Measurements from ENCODE around the gene CREB3L2. TPM values are rescaled to one million over a fixed set of nuclear protein-coding genes. Genes with fewer than 3 reads are reported as not detected.

The CREB3L2 gene
- total RNA-seq, 1 donor: 28.6 TPM

DNA sequence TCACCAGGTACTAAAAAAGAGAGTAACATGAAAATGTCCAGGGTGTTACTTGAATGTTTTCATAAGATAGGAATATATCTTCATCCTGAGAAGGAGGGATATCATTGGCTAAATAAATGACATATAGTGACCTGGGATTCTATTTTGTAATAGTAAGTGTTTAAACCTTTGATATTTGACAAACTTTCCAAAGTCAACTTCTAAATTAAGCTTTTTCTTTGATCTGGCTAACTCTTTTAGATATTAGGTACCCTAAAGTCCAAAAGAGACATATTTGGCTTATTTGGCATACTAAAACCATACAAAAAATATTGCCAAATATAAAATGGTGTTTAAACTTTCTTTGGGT is 22.4 kb upstream of the CREB3L2 start:
- Histone ChIP-seq H3K4me1 (ENCODE audit: insufficient read depth, low read length) (no peaks in the 10 kb centered on the region), H3K9me3 (ENCODE audit: low read depth, low read length) (no peaks in the 10 kb centered on the region), H3K79me2 (ENCODE audit: insufficient read depth, low read length) (no peaks in the 10 kb centered on the region), H3K36me3 (ENCODE audit: insufficient read depth, low read length) (no peaks in the 10 kb centered on the region), H3K27ac (ENCODE audit: low read depth, low read length) (no peak overlapping the region), H3K27me3 (ENCODE audit: insufficient read depth, low read length) (peaks cover 8% of the 10 kb centered on the region), H4K20me1 (ENCODE audit: insufficient read depth, low read length) (no peaks in the 10 kb centered on the region), H3K4me2 (ENCODE audit: insufficient read depth, low read length) (no peak overlapping the region), H3K4me3 (ENCODE audit: insufficient read depth, low read length) (no peak overlapping the region), H2AFZ (ENCODE audit: low read length) (no peak overlapping the region)
- TF ChIP-seq, protein P1, sequence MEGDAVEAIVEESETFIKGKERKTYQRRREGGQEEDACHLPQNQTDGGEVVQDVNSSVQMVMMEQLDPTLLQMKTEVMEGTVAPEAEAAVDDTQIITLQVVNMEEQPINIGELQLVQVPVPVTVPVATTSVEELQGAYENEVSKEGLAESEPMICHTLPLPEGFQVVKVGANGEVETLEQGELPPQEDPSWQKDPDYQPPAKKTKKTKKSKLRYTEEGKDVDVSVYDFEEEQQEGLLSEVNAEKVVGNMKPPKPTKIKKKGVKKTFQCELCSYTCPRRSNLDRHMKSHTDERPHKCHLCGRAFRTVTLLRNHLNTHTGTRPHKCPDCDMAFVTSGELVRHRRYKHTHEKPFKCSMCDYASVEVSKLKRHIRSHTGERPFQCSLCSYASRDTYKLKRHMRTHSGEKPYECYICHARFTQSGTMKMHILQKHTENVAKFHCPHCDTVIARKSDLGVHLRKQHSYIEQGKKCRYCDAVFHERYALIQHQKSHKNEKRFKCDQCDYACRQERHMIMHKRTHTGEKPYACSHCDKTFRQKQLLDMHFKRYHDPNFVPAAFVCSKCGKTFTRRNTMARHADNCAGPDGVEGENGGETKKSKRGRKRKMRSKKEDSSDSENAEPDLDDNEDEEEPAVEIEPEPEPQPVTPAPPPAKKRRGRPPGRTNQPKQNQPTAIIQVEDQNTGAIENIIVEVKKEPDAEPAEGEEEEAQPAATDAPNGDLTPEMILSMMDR (IDR thresholded peaks at IDR 0.05; ENCODE audit: extremely low read depth, low read depth, low read length): no peak
- DNase-seq (ENCODE audit: insufficient read length, low spot score, missing footprints): no peak

DNA sequence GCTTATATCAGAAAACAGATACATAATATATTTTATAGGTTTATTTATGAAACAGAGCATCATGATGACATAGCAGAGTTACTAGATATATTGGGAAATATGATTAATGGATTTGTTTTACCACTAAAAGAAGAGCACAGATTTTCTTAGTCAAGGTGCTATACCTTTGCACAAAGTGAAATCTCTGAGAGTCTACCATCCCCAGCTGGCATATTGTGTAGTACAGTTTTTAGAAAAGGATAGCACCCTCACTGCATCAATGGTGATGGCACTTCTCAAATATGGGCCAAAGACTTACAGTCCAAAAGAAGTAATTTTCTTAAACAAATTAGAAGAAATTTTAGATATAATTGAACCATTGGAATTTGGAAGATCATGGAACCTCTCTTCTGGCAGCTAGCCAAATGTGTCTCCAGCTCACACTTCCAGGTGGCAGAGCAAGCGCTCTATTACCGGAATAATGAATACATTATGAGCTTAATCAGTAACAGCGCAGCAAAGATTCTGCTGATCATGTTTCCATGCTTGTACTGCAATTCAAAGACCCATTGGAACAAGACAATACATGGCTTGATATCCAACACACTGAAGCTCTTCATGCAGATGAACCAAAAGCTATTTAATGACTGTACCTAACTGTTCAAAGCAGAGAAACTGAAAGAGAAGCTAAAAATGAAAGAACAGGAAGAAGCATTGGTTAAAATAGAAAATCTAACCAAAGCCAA is 21.9 kb upstream of the CREB3L2 start:
- Histone ChIP-seq H3K4me1 (ENCODE audit: insufficient read depth, low read length) (no peaks in the 10 kb centered on the region), H3K4me3 (ENCODE audit: insufficient read depth, low read length) (no peak overlapping the region), H3K4me2 (ENCODE audit: insufficient read depth, low read length) (no peak overlapping the region), H2AFZ (ENCODE audit: low read length) (no peak overlapping the region), H3K9me3 (ENCODE audit: low read depth, low read length) (no peaks in the 10 kb centered on the region), H3K27me3 (ENCODE audit: insufficient read depth, low read length) (peaks cover 8% of the 10 kb centered on the region), H3K79me2 (ENCODE audit: insufficient read depth, low read length) (no peaks in the 10 kb centered on the region), H4K20me1 (ENCODE audit: insufficient read depth, low read length) (no peaks in the 10 kb centered on the region), H3K36me3 (ENCODE audit: insufficient read depth, low read length) (no peaks in the 10 kb centered on the region), H3K27ac (ENCODE audit: low read depth, low read length) (no peak overlapping the region)
- DNase-seq (ENCODE audit: insufficient read length, low spot score, missing footprints): no peak
- TF ChIP-seq, protein P1 (IDR thresholded peaks at IDR 0.05; ENCODE audit: extremely low read depth, low read depth, low read length): no peak

DNA sequence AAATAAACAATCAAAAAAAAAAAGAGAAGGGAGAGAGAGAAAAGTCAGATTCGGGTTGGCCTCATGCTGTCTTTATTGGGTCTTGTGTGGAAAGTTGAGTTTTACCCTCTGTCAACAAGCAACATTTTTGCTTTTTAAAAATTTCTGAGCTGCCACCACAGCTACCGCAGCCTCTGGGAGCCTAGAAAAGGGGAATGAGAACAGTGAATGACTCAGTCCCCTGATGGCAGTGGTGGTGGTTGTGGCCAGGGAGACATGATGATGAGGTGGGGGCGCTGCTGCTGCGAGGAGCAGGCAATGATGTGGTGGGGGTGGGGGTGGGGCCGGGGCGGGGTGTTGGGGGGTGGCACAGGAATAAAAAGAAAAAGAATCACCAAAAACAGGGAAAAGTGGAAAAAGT is 20.0 kb upstream of the CREB3L2 start:
- Histone ChIP-seq H3K27me3 (ENCODE audit: insufficient read depth, low read length) (no peaks in the 10 kb centered on the region), H3K4me3 (ENCODE audit: insufficient read depth, low read length) (no peak overlapping the region), H4K20me1 (ENCODE audit: insufficient read depth, low read length) (no peaks in the 10 kb centered on the region), H3K4me1 (ENCODE audit: insufficient read depth, low read length) (no peaks in the 10 kb centered on the region), H3K36me3 (ENCODE audit: insufficient read depth, low read length) (no peaks in the 10 kb centered on the region), H2AFZ (ENCODE audit: low read length) (no peak overlapping the region), H3K79me2 (ENCODE audit: insufficient read depth, low read length) (no peaks in the 10 kb centered on the region), H3K9me3 (ENCODE audit: low read depth, low read length) (no peaks in the 10 kb centered on the region), H3K4me2 (ENCODE audit: insufficient read depth, low read length) (no peak overlapping the region), H3K27ac (ENCODE audit: low read depth, low read length) (no peak overlapping the region)
- TF ChIP-seq, protein P1 (IDR thresholded peaks at IDR 0.05; ENCODE audit: extremely low read depth, low read depth, low read length): no peak
- no peak for DNase-seq (ENCODE audit: insufficient read length, low spot score, missing footprints)

DNA sequence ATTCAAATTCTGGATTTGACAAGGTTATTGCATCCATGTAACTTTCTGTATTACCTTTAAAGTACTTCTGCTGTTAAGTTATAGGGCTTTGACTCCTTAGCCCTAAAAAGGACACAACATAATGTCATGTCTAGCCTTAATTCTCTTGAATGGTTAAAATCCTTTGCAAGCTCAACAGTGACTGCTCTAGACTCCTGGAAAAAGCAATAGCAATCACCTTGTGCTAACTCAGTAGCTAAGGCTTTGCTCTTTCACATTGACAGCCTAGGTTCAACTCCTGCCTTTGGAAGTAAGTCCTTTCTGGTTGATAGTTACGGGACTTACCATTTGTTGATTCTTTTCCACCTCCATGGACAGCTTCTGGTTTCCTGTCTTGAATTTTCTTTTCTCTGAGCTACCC is 16.1 kb upstream of the CREB3L2 start:
- Histone ChIP-seq H3K4me3 (ENCODE audit: insufficient read depth, low read length) (no peak overlapping the region), H3K4me1 (ENCODE audit: insufficient read depth, low read length) (no peaks in the 10 kb centered on the region), H3K9me3 (ENCODE audit: low read depth, low read length) (no peaks in the 10 kb centered on the region), H2AFZ (ENCODE audit: low read length) (no peak overlapping the region), H4K20me1 (ENCODE audit: insufficient read depth, low read length) (no peaks in the 10 kb centered on the region), H3K4me2 (ENCODE audit: insufficient read depth, low read length) (no peak overlapping the region), H3K27me3 (ENCODE audit: insufficient read depth, low read length) (no peaks in the 10 kb centered on the region), H3K79me2 (ENCODE audit: insufficient read depth, low read length) (no peaks in the 10 kb centered on the region), H3K36me3 (ENCODE audit: insufficient read depth, low read length) (no peaks in the 10 kb centered on the region), H3K27ac (ENCODE audit: low read depth, low read length) (no peak overlapping the region)
- DNase-seq (ENCODE audit: insufficient read length, low spot score, missing footprints): no peak
- TF ChIP-seq, protein P1 (IDR thresholded peaks at IDR 0.05; ENCODE audit: extremely low read depth, low read depth, low read length): no peak
